IPS-20b (cell line): ENCODE data around the gene AFF3.
"Not testable (repeated sequence)": the region's sequence is repeated elsewhere in the genome, so short reads cannot be mapped to it uniquely, and the experiment has no call there.

Experiments
- H3K27ac ChIP-seq: one replicate; pipeline ENCODE4 v1.5.1; 2013; ENCODE audit warnings: low read length
- H3K27me3 ChIP-seq: 2 replicates; pipeline ENCODE4 v1.6.1; 2013; ENCODE audit warnings: mild to moderate bottlenecking, low read length, inconsistent platforms; ENCODE audit not compliant: insufficient read depth
- H3K36me3 ChIP-seq: 2 replicates; pipeline ENCODE4 v1.6.1; 2013; ENCODE audit warnings: low read depth, mild to moderate bottlenecking, inconsistent platforms, low read length, moderate library complexity; ENCODE audit not compliant: insufficient read depth
- H3K4me1 ChIP-seq: 2 replicates; pipeline ENCODE4 v1.6.1; 2013; ENCODE audit warnings: mild to moderate bottlenecking, control low read depth, inconsistent platforms, low read length, moderate library complexity; ENCODE audit not compliant: insufficient read depth
- H3K4me3 ChIP-seq: 2 replicates; pipeline ENCODE4 v1.5.1; 2013; ENCODE audit warnings: mild to moderate bottlenecking, low read length, inconsistent platforms
- H3K9ac ChIP-seq: 2 replicates; pipeline ENCODE4 v1.6.1; 2013; ENCODE audit warnings: low read depth, mild to moderate bottlenecking, inconsistent platforms, low read length, moderate library complexity
- H3K9me3 ChIP-seq: 2 replicates; pipeline ENCODE4 v1.6.1; 2013; ENCODE audit warnings: mild to moderate bottlenecking, low read depth, low read length, inconsistent platforms; ENCODE audit not compliant: insufficient read depth

Gene AFF3

DNA sequence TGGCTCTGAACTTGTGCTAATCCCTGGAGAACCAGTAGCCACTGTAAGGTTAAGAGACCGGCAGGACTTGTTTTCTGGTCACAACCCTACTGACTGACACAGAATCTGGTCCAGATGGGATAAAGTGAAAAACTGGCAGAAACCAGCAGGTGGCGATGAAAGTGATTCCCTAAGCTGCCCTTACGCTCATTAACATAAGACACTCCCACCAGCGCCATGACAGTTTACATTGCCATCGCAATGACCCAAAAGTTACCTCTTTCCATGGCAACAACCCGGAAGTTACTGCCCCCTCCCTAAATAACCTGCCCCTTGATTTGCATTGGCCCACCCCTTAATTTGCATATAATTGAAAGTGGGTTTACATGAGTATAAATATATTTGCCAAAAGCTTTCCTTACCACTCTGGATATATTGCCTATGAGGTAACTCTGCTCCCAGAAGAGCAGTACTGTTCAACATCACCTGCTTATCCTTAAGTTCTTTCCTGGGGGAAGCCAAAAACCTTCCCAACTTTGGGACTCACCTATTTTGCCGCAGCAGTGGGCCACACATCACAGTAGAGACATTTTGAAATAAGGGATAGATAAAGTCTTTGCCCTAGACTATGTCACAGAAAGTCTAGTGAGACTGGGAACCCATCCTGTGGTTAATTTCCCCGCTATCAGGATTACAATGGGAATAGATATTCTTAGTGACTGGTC, 35.8 kb upstream of the AFF3 start:
- H3K36me3 ChIP-seq: no peaks in the 10 kb centered on the region
- H3K4me1 ChIP-seq: peaks cover 11% of the 10 kb centered on the region
- peaks cover 43% of the 10 kb centered on the region for H3K27me3 ChIP-seq
- no peak overlapping the region for H3K27ac ChIP-seq
- no peaks in the 10 kb centered on the region for H3K9me3 ChIP-seq
- H3K4me3 ChIP-seq: no peak overlapping the region
- H3K9ac ChIP-seq: no peak overlapping the region

DNA sequence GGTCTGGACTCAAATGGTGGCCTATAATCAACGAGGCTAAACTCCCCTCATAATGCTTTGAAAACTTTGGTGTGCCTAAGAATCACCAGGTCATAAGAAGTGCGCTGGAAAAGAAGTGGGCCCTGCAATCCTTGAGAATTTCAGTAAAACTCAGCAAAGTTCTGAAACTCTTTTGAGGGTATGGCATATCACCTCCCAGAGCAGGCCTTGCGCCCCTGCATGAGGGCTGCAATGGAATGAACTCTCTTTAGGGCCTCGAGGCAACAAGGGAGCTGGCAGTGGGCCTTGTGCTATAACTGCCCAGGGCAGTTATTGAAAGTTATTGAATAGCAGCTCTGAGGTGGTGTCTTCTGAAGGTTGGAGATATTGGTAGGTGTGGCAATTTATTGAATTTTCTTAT, 34.5 kb upstream of the AFF3 start:
- Histone ChIP-seq H3K36me3 (no peaks in the 10 kb centered on the region), H3K27ac (no peak overlapping the region), H3K4me3 (no peak overlapping the region), H3K27me3 (peaks cover 31% of the 10 kb centered on the region), H3K9ac (no peak overlapping the region), H3K9me3 (no peaks in the 10 kb centered on the region), H3K4me1 (peaks cover under 1% of the 10 kb centered on the region; the same call in 1 of the 2 replicates)

GRCh38 chr2:100174026-100174431, 31.6 kb upstream of the AFF3 start:
- no peaks in the 10 kb centered on the region for H3K4me1 ChIP-seq
- H3K27me3 ChIP-seq: peaks cover 4% of the 10 kb centered on the region; the same call in 1 of the 2 replicates
- no peak overlapping the region for H3K4me3 ChIP-seq

GRCh38 chr2:100166701-100167100, 24.3 kb upstream of the AFF3 start:
- no peaks in the 10 kb centered on the region for H3K27me3 ChIP-seq
- H3K27ac ChIP-seq: no peak overlapping the region
- H3K36me3 ChIP-seq: no peaks in the 10 kb centered on the region
- H3K4me3 ChIP-seq: no peak overlapping the region
- H3K4me1 ChIP-seq: no peaks in the 10 kb centered on the region
- peaks cover 14% of the 10 kb centered on the region; the same call in 1 of the 2 replicates for H3K9me3 ChIP-seq
- no peak overlapping the region for H3K9ac ChIP-seq

More at GRCh38 chr2:100174026-100174431, 31.6 kb upstream of the AFF3 start:
- Histone ChIP-seq H3K9me3 (no peaks in the 10 kb centered on the region), H3K36me3 (no peaks in the 10 kb centered on the region), H3K9ac (no peak overlapping the region), H3K27ac (no peak overlapping the region)

- Histone ChIP-seq H3K9ac (no peak overlapping the region), H3K4me1 (no peaks in the 10 kb centered on the region), H3K27me3 (no peaks in the 10 kb centered on the region), H3K9me3 (peaks cover 29% of the 10 kb centered on the region), H3K36me3 (no peaks in the 10 kb centered on the region), H3K4me3 (no peak overlapping the region), H3K27ac (no peak overlapping the region)
These were observed 21.2 kb upstream of the AFF3 start for GRCh38 chr2:100163605-100164004.

DNA sequence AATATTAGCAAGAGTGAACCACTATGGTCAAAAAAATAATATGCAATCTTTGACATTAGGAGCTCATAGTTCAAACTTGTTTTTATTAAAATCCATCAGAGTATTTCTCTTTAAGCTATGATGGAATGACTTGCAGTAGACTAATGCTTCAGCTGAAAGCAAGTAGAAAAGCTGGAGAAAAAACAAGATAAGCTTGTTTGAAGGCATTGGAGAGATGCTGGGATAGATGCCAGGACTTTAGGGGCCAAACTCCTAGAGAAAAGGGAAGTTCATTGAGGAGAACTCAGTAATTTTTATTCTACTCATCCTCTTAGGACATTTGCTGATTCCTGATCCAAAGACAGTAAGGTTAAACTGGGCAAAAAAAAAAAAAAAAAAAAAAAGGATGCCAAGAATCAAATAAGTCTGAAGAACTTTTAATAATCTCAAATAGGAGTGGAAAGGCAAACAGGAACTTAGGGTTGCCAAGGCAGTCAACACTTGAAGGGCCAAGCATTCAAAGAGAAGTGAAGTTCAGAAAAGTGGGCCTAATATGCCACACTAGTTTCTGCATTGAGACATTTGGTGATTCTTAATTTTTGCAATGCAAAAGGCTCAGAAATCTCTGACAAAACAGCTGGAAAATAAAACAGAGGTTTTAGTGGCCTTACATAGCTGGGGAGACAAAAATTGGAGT, 19.7 kb upstream of the AFF3 start:
- Histone ChIP-seq H3K27me3 (no peaks in the 10 kb centered on the region), H3K4me3 (no peak overlapping the region), H3K9ac (no peak overlapping the region), H3K27ac (no peak overlapping the region), H3K9me3 (peaks cover 44% of the 10 kb centered on the region), H3K4me1 (no peaks in the 10 kb centered on the region), H3K36me3 (no peaks in the 10 kb centered on the region)

- Histone ChIP-seq H3K9me3 (peaks cover 47% of the 10 kb centered on the region), H3K4me1 (no peaks in the 10 kb centered on the region), H3K27me3 (no peaks in the 10 kb centered on the region), H3K27ac (no peak overlapping the region), H3K4me3 (no peak overlapping the region), H3K9ac (no peak overlapping the region), H3K36me3 (no peaks in the 10 kb centered on the region)
These were observed 18.0 kb upstream of the AFF3 start for GRCh38 chr2:100160396-100160795.

GRCh38 chr2:100151832-100152231, 9.4 kb upstream of the AFF3 start:
- not testable (repeated sequence) for H3K4me1 ChIP-seq, H3K9me3 ChIP-seq, H3K9ac ChIP-seq, H3K4me3 ChIP-seq, H3K36me3 ChIP-seq, H3K27ac ChIP-seq, H3K27me3 ChIP-seq

DNA sequence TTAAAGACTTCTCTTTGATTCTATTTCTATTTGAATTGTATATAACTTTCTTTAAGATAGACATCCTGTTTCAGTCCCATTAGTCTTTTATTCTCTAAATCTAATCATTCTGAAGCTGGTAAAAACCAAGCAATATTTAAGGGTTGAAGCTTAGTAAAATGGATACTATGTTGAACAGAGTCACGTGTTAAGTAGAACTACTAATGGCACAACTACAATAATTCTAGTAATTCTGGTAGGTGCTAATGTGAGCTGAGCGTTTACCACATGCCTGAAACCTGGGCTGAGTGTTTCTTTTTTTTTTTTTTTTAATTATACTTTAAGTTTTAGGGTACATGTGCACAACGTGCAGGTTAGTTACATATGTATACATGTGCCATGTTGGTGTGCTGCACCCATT, 8.9 kb upstream of the AFF3 start:
- no peaks in the 10 kb centered on the region for H3K9me3 ChIP-seq
- H3K36me3 ChIP-seq: no peaks in the 10 kb centered on the region
- no peak overlapping the region for H3K4me3 ChIP-seq
- H3K4me1 ChIP-seq: no peaks in the 10 kb centered on the region
- no peak overlapping the region for H3K27ac ChIP-seq
- H3K27me3 ChIP-seq: no peaks in the 10 kb centered on the region
- no peak overlapping the region for H3K9ac ChIP-seq

- no peak overlapping the region for H3K9ac ChIP-seq
- H3K27ac ChIP-seq: no peak overlapping the region
- no peak overlapping the region for H3K4me3 ChIP-seq
- H3K9me3 ChIP-seq: no peaks in the 10 kb centered on the region
- H3K4me1 ChIP-seq: no peaks in the 10 kb centered on the region
- H3K27me3 ChIP-seq: no peaks in the 10 kb centered on the region; the same call in 1 of the 2 replicates
- no peaks in the 10 kb centered on the region for H3K36me3 ChIP-seq
These were observed 6.5 kb upstream of the AFF3 start for GRCh38 chr2:100148883-100149282.

DNA sequence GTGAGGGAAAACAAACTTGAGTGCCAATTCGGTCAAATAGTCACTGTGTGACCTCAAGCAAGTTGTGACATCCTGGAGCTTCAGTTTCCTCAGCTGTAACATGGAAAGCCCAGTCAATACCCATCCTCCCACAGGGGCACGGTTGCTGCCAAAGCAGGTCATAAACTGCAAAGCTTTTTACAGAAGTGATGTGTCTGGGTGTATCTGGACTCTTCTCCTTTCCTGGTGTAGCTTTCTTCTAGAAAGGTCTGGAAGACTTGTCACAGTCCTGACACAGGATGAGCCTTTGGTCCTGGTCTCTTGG, 4.2 kb upstream of the AFF3 start:
- Histone ChIP-seq H3K9me3 (no peaks in the 10 kb centered on the region), H3K4me1 (no peaks in the 10 kb centered on the region), H3K27ac (no peak overlapping the region), H3K4me3 (no peak overlapping the region), H3K27me3 (no peaks in the 10 kb centered on the region; the same call in 1 of the 2 replicates), H3K9ac (no peak overlapping the region), H3K36me3 (no peaks in the 10 kb centered on the region)

- Histone ChIP-seq H3K9ac (no peak overlapping the region), H3K9me3 (no peaks in the 10 kb centered on the region), H3K4me1 (no peaks in the 10 kb centered on the region), H3K27ac (no peak overlapping the region), H3K36me3 (no peaks in the 10 kb centered on the region), H3K27me3 (no peaks in the 10 kb centered on the region; the same call in 1 of the 2 replicates), H3K4me3 (no peak overlapping the region)
These were observed 3.7 kb upstream of the AFF3 start for GRCh38 chr2:100145893-100146656.
